A673 (cell line): ENCODE measurements around the gene TRUB2. TPM values are rescaled to one million over a fixed set of nuclear protein-coding genes. Genes with fewer than 3 reads are reported as not detected.

Source experiments
- Bru-seq: library from RNA; stranded (reverse); fragments of 400-500 nt; gene quantifications from one replicate; lab custom pipeline; 2021; lab: Mats Ljungman, UMichigan
- BruChase-seq, 2 experiments: library from RNA; stranded (reverse); fragments of 400-500 nt; gene quantifications; one replicate each; lab custom pipeline; 2021; lab: Mats Ljungman, UMichigan
- BruUV-seq: library from RNA; stranded (reverse); fragments of 400-500 nt; replicated peaks from 2 replicates; lab custom pipeline; 2021; lab: Mats Ljungman, UMichigan
- CTCF ChIA-PET: fragments of 300-600 bp; sonication (Branson Sonifier 250); formaldehyde crosslinking; loops from one replicate; lab custom pipeline; 2022; ENCODE audit warnings: antibody characterized with exemption; lab: Charles Lee
- POLR2A ChIA-PET: fragments of 300-600 bp; sonication (Branson Sonifier 250); formaldehyde crosslinking; loops from one replicate; lab custom pipeline; 2022; ENCODE audit warnings: antibody characterized with exemption; ENCODE audit not compliant: low non-redundant PET; lab: Charles Lee
- DNase-seq: peaks from one replicate; pipeline ENCODE4 v3.0.0-alpha.2; 2015; ENCODE audit warnings: low spot score
- H3K27ac ChIP-seq: fragments of 200-600 bp; sonication (generic); 2 replicates; pipeline ENCODE4 v1.5.1; 2016; ENCODE audit warnings: mixed run types, low read depth, mild to moderate bottlenecking, mixed read lengths, antibody characterized with exemption, low read length; ENCODE audit not compliant: poor library complexity, severe bottlenecking
- H3K27me3 ChIP-seq: fragments of 200-600 bp; sonication (generic); replicated peaks from 2 replicates; pipeline ENCODE4 v1.6.1; 2017; ENCODE audit warnings: mixed run types, low read depth, mild to moderate bottlenecking, mixed read lengths, antibody characterized with exemption, low read length; ENCODE audit not compliant: insufficient read depth, poor library complexity
- H3K36me3 ChIP-seq: fragments of 200-600 bp; sonication (generic); 2 replicates; pipeline ENCODE4 v1.6.1; 2016; ENCODE audit warnings: mixed run types, mild to moderate bottlenecking, mixed read lengths, antibody characterized with exemption, low read length; ENCODE audit not compliant: insufficient read depth, poor library complexity, severe bottlenecking
- H3K4me1 ChIP-seq: fragments of 200-600 bp; sonication (generic); 2 replicates; pipeline ENCODE4 v1.6.1; 2017; ENCODE audit warnings: mixed run types, mild to moderate bottlenecking, mixed read lengths, antibody characterized with exemption, low read length; ENCODE audit not compliant: insufficient read depth, poor library complexity, severe bottlenecking
- H3K4me3 ChIP-seq: fragments of 200-600 bp; sonication (generic); 2 replicates; pipeline ENCODE4 v1.5.1; 2016; ENCODE audit warnings: low read depth, mixed run types, mild to moderate bottlenecking, mixed read lengths, low read length; ENCODE audit not compliant: poor library complexity, severe bottlenecking
- H3K9me3 ChIP-seq: fragments of 200-600 bp; sonication (generic); 2 replicates; pipeline ENCODE4 v1.6.1; 2016; ENCODE audit warnings: mixed run types, low read depth, mild to moderate bottlenecking, mixed read lengths, antibody characterized with exemption, low read length; ENCODE audit not compliant: poor library complexity, severe bottlenecking
- EZH2 ChIP-seq: fragments of 200-600 bp; sonication (generic); IDR thresholded peaks from 2 replicates; pipeline ENCODE4 v1.6.1; 2017; ENCODE audit warnings: borderline replicate concordance, low read depth, mild to moderate bottlenecking, mixed read lengths, antibody characterized with exemption, low read length; ENCODE audit not compliant: poor library complexity, severe bottlenecking
- intact Hi-C: fragments of 100-400 bp; cut with micrococcal nuclease; formaldehyde crosslinking; loops from one replicate; pipeline ENCODE4 v1.10.0; 2022; ENCODE audit not compliant: unreplicated experiment
- long read RNA-seq: library from polyadenylated mRNA; stranded (forward); transcript quantifications from one replicate; pipeline ENCODE4 v2.0.0, GENCODE V29; 2022
- total RNA-seq: library from RNA; stranded (reverse); gene quantifications from 2 replicates; pipeline ENCODE4 v1.2.3, GENCODE V29; 2021
- TF ChIP-seq, protein P1 (sequence below): fragments of 300-800, 200-600 bp; sonication (generic); conservative IDR thresholded peaks from 2 replicates; pipeline ENCODE4 v1.5.1; 2017; ENCODE audit warnings: low read depth, mild to moderate bottlenecking, antibody characterized with exemption, low read length, moderate library complexity, mixed read lengths

Gene TRUB2, protein sequence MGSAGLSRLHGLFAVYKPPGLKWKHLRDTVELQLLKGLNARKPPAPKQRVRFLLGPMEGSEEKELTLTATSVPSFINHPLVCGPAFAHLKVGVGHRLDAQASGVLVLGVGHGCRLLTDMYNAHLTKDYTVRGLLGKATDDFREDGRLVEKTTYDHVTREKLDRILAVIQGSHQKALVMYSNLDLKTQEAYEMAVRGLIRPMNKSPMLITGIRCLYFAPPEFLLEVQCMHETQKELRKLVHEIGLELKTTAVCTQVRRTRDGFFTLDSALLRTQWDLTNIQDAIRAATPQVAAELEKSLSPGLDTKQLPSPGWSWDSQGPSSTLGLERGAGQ
- total RNA-seq (47.8 and 57.4 TPM in 2 replicates), Bru-seq, nascent RNA (percentile 61 among the genes with signal in this experiment), BruChase-seq, experiment 1, labeled RNA remaining after a 2-hour chase (percentile 63 among the genes with signal in this experiment), BruChase-seq, experiment 2, labeled RNA remaining after a 6-hour chase (percentile 79 among the genes with signal in this experiment)
- long read RNA-seq, full-length matches to known transcripts: 127 of 139 reads
- long read RNA-seq, partial matches to known transcripts: 4 of 139 reads
- long read RNA-seq, other reads (novel, unspliced or antisense): 8 of 139 reads

DNA sequence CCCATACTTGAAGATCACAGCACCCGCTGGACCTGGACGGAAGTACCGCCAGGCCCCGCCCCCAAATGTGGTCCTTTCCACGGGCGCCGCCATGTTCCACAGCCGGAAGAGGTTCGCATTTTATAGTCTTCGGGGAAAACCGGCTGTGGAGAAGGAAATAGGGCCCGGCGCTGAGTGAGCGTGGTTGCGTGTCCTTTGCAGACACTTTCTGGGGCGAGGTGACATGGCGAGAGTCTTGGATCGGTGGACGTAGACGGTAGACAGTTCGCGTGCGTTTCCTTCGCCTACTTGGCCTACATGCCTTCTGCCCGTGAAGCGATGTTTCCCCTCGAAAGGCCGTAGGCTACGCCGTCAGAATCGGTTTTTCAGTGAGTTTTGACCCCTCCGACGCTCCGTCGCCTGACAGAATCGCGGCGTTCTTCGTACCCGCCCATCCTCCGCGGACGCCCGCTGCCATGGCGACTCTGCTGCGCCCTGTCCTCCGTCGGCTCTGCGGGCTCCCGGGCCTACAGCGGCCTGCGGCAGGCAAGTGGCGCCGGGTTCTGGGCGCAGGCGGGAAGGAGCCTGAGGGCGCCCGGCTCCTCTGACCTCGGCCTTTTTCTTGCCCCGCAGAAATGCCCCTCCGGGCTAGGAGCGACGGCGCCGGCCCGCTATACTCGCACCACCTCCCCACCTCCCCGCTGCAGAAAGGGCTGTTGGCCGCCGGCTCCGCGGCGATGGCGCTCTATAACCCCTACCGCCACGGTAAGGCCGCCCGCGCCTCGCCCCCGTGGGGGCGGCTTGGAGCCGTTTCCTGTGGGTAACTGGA lies at the start of gene TRUB2, which contains the start of gene COQ4:
TRUB2 (minus strand) TSS at position 44 of the 808 bp plus-strand sequence; CDS start at position 5, 39 bp downstream.
COQ4 (plus strand) TSS at position 436 of the 808 bp plus-strand sequence; CDS start at position 456, 20 bp downstream.
- peak; percentile 98 for DNase-seq
- BruUV-seq: no TSS peak
- peaks cover 13% of the 10 kb centered on the region for H3K4me1 ChIP-seq
- no peak for TF ChIP-seq EZH2
- TF ChIP-seq, protein P1, sequence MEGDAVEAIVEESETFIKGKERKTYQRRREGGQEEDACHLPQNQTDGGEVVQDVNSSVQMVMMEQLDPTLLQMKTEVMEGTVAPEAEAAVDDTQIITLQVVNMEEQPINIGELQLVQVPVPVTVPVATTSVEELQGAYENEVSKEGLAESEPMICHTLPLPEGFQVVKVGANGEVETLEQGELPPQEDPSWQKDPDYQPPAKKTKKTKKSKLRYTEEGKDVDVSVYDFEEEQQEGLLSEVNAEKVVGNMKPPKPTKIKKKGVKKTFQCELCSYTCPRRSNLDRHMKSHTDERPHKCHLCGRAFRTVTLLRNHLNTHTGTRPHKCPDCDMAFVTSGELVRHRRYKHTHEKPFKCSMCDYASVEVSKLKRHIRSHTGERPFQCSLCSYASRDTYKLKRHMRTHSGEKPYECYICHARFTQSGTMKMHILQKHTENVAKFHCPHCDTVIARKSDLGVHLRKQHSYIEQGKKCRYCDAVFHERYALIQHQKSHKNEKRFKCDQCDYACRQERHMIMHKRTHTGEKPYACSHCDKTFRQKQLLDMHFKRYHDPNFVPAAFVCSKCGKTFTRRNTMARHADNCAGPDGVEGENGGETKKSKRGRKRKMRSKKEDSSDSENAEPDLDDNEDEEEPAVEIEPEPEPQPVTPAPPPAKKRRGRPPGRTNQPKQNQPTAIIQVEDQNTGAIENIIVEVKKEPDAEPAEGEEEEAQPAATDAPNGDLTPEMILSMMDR: no peak
- H3K9me3 ChIP-seq: no peaks in the 10 kb centered on the region
- H3K4me3 ChIP-seq: peak within 1 kb of the TSS; percentile 98
- intact Hi-C loops: no loop called here
- H3K27ac ChIP-seq: peak within 1 kb of the TSS; percentile 98
- H3K36me3 ChIP-seq: peaks cover 21% of the 10 kb centered on the region
- POLR2A ChIA-PET: interaction anchor here (0.7 kb wide), 1 partner anchor 337 kb away, joined by 3 read pairs; no protein-coding TSS in a partner anchor
- CTCF ChIA-PET: no interaction called here
- H3K27me3 ChIP-seq: no peaks in the 10 kb centered on the region

DNA sequence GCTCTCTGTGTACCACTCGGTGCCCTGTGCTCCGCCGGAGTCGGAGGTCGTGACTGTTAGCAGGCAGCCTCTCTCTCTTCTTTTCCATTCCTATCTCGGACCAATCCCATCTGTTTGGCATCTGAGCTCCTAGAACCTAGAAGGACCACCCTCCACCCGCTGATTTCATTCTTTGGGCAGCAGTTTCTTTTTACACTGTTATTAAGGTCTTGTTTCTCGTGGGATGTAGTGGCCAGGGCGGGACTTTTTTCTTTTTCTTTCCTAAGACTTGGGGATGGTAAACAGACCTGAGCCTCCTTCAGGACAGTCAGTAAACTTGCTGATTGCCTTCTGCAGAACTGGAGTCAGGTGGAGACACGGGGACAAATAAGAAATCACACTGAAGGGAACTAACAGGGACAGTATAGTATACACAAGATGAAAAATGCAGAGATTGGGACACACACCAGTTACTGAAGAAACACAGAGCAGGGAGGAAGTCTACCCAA lies 49.4 kb upstream of the TRUB2 start:
- ChIA-PET CTCF (interaction anchor here (1.2 kb wide), 1 partner anchor 9 kb away, joined by 4 read pairs; no protein-coding TSS in a partner anchor), POLR2A (interaction anchor here (0.6 to 1.0 kb wide), 3 partner anchors 9 to 948 kb away, joined by 4 to 14 read pairs (median 8); partner anchors contain the start of gene ZNF79)
- no peak for DNase-seq
- intact Hi-C loops: no loop called here
- TSS peak; percentile 69 for BruUV-seq
- TF ChIP-seq, protein P1: no peak
- TF ChIP-seq EZH2: no peak
- peak overlapping the region; percentile 77 for H3K27ac ChIP-seq
- no peaks in the 10 kb centered on the region for H3K36me3 ChIP-seq
- no peaks in the 10 kb centered on the region for H3K27me3 ChIP-seq
- no peaks in the 10 kb centered on the region for H3K9me3 ChIP-seq
- peaks cover 6% of the 10 kb centered on the region for H3K4me1 ChIP-seq
- peak overlapping the region; percentile 91 for H3K4me3 ChIP-seq
